H1 (cell line): ENCODE results near the gene PPARD. TPM values are rescaled to one million over a fixed set of nuclear protein-coding genes. Genes with fewer than 3 reads are reported as not detected.

Source experiments
- BACH1 ChIP-seq: IDR thresholded peaks from 2 replicates; pipeline ENCODE4 v1.6.1; 2012; ENCODE audit warnings: low read length, improper control_type of control experiment
- CBX5 ChIP-seq: fragments of 300-800, 300-1000 bp; sonication (generic); IDR thresholded peaks from 2 replicates; pipeline ENCODE4 v1.7.1; 2016; ENCODE audit warnings: antibody characterized with exemption, low read length, low read depth
- CTCF ChIP-seq, 3 experiments: IDR thresholded peaks; 1 replicate in 2 of 3; 2 replicates in 1 of 3; pipeline versions ENCODE4 v1.5.1 to v1.6.1; 2011; ENCODE audit warnings: low read length in 3 of 3, mild to moderate bottlenecking in 3 of 3, inconsistent platforms in 2 of 3, low read depth in 1 of 3, moderate library complexity in 1 of 3; ENCODE audit not compliant: insufficient read depth in 1 of 3; ENCODE audit errors: control extremely low read depth in 1 of 3
- EZH2 ChIP-seq: fragments of 200-600 bp; sonication (generic); IDR thresholded peaks from 2 replicates; pipeline ENCODE4 v1.7.1; 2012; ENCODE audit warnings: low read depth, mild to moderate bottlenecking, moderate library complexity, low read length, inconsistent platforms; ENCODE audit not compliant: severe bottlenecking
- KDM5A ChIP-seq: fragments of 200-600 bp; IDR thresholded peaks from 2 replicates; pipeline ENCODE4 v1.7.1; 2012; ENCODE audit warnings: mild to moderate bottlenecking, low read length, inconsistent platforms, mixed read lengths
- MAFK ChIP-seq: IDR thresholded peaks from 2 replicates; pipeline ENCODE4 v1.6.1; 2012; ENCODE audit warnings: low read depth, mild to moderate bottlenecking, improper control_type of control experiment, low read length
- TCF12 ChIP-seq: IDR thresholded peaks from 2 replicates; pipeline ENCODE4 v1.6.1; 2011; ENCODE audit warnings: low read depth, mild to moderate bottlenecking, low read length
- ZNF274 ChIP-seq: IDR thresholded peaks from 2 replicates; pipeline ENCODE4 v1.7.0; 2012; ENCODE audit warnings: low read length, borderline replicate concordance; ENCODE audit errors: extremely low read depth
- polyA plus RNA-seq, 7 experiments: library from polyadenylated mRNA; depleted of rRNA in 3 of 7; stranded (reverse) in 5 of 7; unstranded in 2 of 7; fragments of >200 nt in 5 of 7; fragments of 200-250 nt in 2 of 7; gene quantifications; 1 replicate in 5 of 7; 2 replicates in 1 of 7; 4 replicates in 1 of 7; pipeline versions ENCODE4 v1.2.1 to v1.2.3, GENCODE V29; 2011 to 2013; ENCODE audit warnings: missing spikeins in 2 of 7, mixed read lengths in 2 of 7
- total RNA-seq: library from RNA; stranded (reverse); fragmentation: NEBNext Ultra II Directional; extraction: Animal tissue kit (Norgen Biotek cat#: 25700); gene quantifications from 2 replicates; pipeline ENCODE4 v1.2.1, GENCODE V29; 2021

PPARD gene
- total and polyA plus RNA-seq, 2 of the 8 experiments (the other 6 are each of a cell fraction or from before 2014, with no cell fraction given), result 14.6 to 14.9 TPM

- TF ChIP-seq TCF12 (no peak), EZH2 (no peak), CBX5 (no peak), BACH1 (no peak), CTCF (IDR thresholded peaks at IDR 0.05; ENCODE audit: control extremely low read depth in 1 of 3, insufficient read depth in 1 of 3, low read depth in 1 of 3, low read length in 3 of 3) (no peak), KDM5A (no peak), ZNF274 (no peak), MAFK (no peak)
Measured at GRCh38 chr6:35358086-35358485, 15.7 kb downstream of the PPARD start (continued).
